GM12873 (cell line): ENCODE measurements around the gene GFM1.

Experiments
- TF ChIP-seq, protein P1 (sequence below): IDR thresholded peaks from 2 replicates; pipeline ENCODE4 v1.5.1; 2012; ENCODE audit warnings: low read depth, mild to moderate bottlenecking, moderate library complexity, low read length, control low read depth; ENCODE audit not compliant: insufficient read depth; ENCODE audit errors: missing control alignments

GFM1 gene

DNA sequence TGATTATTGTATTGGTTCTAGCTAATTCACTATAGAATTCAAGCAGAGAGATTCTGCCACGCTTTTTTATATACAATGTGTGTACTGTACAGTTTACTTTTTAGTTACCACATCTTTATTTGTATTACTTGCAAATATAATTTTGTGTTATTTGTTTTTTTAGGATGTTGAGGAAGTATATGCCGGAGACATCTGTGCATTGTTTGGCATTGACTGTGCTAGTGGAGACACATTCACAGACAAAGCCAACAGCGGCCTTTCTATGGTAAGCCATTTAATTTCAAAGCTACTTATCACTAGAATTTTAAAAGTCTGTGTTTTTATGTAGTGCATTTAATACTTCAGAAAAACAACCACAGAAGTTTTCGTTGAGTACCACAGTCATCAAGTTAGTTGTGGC, 16.4 kb downstream of the GFM1 start:
- TF ChIP-seq, protein P1, sequence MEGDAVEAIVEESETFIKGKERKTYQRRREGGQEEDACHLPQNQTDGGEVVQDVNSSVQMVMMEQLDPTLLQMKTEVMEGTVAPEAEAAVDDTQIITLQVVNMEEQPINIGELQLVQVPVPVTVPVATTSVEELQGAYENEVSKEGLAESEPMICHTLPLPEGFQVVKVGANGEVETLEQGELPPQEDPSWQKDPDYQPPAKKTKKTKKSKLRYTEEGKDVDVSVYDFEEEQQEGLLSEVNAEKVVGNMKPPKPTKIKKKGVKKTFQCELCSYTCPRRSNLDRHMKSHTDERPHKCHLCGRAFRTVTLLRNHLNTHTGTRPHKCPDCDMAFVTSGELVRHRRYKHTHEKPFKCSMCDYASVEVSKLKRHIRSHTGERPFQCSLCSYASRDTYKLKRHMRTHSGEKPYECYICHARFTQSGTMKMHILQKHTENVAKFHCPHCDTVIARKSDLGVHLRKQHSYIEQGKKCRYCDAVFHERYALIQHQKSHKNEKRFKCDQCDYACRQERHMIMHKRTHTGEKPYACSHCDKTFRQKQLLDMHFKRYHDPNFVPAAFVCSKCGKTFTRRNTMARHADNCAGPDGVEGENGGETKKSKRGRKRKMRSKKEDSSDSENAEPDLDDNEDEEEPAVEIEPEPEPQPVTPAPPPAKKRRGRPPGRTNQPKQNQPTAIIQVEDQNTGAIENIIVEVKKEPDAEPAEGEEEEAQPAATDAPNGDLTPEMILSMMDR = no peak

DNA sequence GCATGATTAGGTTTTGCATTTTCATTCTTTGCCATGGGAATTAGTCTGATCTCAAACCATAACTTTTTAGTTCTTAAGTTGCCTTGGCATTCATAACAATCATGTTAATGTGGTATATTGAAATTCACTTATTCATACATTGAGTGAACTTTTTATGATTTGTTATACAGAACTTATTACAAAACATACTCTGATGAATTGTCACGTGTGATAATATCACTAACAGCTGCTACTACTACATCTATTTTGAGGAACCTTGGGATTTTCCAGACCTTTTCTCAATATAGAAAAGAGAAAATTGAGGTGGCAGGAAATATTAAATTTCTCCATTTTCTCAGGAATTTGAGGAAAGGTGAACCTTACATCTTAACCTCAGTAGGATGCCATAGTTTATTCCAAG, 18.9 kb downstream of the GFM1 start:
- TF ChIP-seq, protein P1 = no peak

DNA sequence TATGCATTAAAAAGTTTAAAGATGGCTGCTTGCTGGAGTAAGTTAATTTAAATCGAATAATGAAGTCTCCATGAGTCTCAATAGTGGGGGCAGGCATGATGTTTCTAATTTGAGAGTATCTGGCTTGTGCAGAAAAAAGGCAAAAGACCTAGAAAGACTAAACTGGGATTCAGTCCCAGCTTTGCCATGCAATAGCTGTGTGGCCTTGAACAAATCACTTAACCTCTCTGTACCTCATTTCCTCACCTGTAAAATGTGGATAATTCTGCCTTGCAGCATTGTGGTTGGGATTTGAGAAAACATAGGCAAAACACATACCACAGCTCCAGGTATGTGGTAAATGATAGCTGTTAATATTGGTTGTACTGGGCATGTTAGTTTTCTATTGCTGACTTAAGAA, 19.5 kb downstream of the GFM1 start:
- TF ChIP-seq, protein P1 = no peak

DNA sequence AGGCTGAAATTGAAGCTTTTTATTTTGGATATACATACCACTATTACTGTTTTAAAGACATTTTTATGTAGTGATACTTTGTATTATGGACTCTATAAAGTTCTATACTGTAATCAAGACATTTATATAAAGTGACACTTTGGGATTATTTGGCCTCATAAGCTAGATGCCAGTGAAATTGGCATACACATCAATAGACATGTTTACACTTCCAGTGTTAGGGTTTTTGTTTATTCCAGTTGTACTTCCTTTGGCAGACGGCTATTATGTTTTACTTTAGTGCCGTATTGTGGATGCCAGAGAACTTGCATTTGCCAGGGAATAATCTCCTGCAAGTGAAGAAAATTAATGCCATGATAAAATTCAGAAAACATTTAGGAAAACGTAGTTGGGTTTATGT, 22.1 kb downstream of the GFM1 start:
- TF ChIP-seq, protein P1 = no peak

DNA sequence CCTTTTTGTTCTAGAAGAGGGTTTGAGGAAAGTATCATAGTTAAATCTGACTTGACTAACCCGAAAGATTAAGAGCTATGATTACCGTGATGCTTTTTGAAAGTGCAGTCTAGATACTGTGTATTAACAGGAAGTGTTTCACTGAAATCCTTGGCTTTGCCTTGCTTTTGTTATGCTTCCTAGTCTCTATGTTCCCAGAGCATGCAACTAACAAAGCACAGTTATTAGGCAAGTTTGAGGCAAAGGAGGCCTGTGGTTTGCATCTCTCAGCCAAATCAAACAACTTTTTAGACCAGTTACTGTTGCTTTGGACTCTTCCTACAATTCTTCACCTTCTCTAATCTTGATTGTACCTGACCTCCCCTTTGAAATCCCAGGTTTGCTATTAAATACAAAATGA, 24.2 kb downstream of the GFM1 start:
- TF ChIP-seq, protein P1 = no peak

DNA sequence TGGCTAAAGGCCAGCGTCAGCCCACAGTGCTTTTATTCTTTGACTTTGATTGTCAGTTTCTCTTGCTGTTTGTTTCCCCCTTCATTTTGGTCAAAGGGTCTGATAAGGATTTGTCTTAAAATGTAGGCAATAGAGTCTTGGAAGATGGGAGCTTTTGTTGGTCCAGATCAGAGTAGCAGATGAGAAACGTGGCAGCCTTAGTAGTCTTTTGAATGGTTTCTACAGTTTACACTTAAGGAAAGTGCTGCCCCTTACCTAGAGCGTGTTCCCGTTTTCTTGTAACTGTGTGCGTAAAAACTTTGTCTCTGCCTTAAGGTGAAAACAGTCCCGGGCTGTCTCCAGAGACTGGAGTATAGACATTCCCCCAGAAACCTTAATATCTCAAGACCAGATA, 27.5 kb downstream of the GFM1 start:
- TF ChIP-seq, protein P1 = no peak

DNA sequence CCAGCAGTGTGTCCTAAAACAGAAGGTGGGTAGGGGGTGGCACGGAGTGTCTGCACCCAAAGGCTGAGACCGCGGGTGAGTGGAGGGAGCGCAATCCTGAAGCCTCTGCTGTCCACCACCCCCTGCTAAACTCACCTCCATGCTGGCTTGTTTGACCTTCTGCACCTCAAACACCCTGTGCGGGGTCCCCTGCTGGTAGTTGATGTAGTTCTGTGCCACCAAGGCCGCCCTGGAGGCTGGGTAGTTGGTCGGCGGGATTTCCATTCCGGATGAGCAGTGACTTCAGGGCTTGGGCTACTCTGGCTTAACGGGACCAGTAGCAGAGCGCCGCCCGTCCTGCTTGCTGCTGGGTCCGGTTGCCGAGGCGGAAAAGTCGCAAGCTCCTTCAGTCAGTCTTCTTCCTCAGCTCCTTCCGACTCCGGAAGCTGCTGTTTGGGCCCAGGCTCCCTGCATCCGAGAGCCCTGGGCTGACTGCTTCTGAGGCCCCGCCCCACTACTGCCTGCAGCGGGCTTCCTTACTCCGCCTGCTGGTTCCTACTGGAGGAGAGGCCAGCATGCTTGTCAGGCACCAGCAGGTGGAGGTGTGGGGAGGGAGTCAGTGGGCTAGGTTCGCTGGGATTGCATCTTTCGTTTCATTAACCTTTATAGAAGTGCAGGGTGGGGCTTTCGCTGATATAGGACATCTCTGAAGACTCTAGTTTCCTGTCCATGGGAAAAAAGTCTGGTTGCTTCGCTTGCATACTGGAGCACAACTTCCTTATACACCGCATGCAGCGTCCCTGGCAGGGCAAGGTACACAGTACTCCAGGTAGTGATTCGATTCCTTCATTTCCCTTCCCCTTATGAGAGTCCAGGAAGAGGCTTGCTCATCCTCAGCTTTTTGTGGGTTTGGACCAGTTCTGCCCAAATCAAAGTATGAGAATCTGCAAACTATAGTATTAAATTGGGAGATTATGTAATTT, 28.2 kb downstream of the GFM1 start, which contains the start of gene LXN:
Gene LXN, minus strand, starts transcription at position 434 of the 962 bp plus-strand sequence. Its CDS starts 170 bp downstream, at position 264.
- TF ChIP-seq, protein P1 = peak; percentile 77
